Tibial nerve (tissue), 4 donors: Measurements from ENCODE around the gene ENDOV. TPM values are rescaled to one million over a fixed set of nuclear protein-coding genes. Genes with fewer than 3 reads are reported as not detected.
"Not testable (repeated sequence)": the region's sequence is repeated elsewhere in the genome, so short reads cannot be mapped to it uniquely, and the experiment has no call there.

Experiments
- DNase-seq, 2 donors: peaks; one replicate each; pipeline ENCODE4 v3.0.0-alpha.2; 2019; ENCODE audit warnings: low spot score in 2 of 2
- H3K27ac ChIP-seq, 4 donors: fragments of 200-600 bp; sonication (generic) in 3 of 4; one replicate each; pipeline ENCODE4 v1.5.1; 2017 to 2019; ENCODE audit warnings: mild to moderate bottlenecking in 1 of 4
- H3K27me3 ChIP-seq, 2 donors: fragments of 200-600 bp; sonication (generic) in 1 of 2; one replicate each; pipeline versions ENCODE4 v1.5.1 to v1.6.0; 2017 to 2019
- H3K36me3 ChIP-seq, 3 donors: fragments of 200-600 bp; sonication (generic); one replicate each; pipeline ENCODE4 v1.5.1; 2018 to 2019
- H3K4me1 ChIP-seq, 4 donors: fragments of 200-600 bp; sonication (generic) in 3 of 4; one replicate each; pipeline ENCODE4 v1.5.1; 2017 to 2019
- H3K4me3 ChIP-seq, 4 donors: fragments of 200-600 bp; sonication (generic) in 3 of 4; one replicate each; pipeline ENCODE4 v1.5.1; 2017 to 2019; ENCODE audit warnings: mild to moderate bottlenecking in 1 of 4, moderate library complexity in 1 of 4
- H3K9me3 ChIP-seq, 4 donors: fragments of 200-600 bp; sonication (generic) in 3 of 4; one replicate each; pipeline ENCODE4 v1.5.1; 2017 to 2019
- EP300 ChIP-seq, 2 donors: sonication (generic); formaldehyde crosslinking; IDR thresholded peaks; one replicate each; pipeline ENCODE4 v1.6.1; 2017; ENCODE audit warnings: antibody characterized with exemption in 2 of 2, mild to moderate bottlenecking in 1 of 2
- POLR2A ChIP-seq, 2 donors: fragments of 450-650 bp; IDR thresholded peaks; one replicate each; pipeline ENCODE4 v1.6.1; 2017; ENCODE audit warnings: antibody characterized with exemption in 2 of 2, mild to moderate bottlenecking in 2 of 2, moderate library complexity in 2 of 2
- WGBS, 2 donors: methylation state at CpG; one replicate each; pipeline ENCODE4 v1.1.5; 2018; 5-methylcytosine and 5-hydroxymethylcytosine counted together
- total RNA-seq, 4 donors: library from RNA; depleted of rRNA; stranded (reverse); fragments of >200 nt; gene quantifications; one replicate each; pipeline ENCODE4 v1.1.0, GENCODE V29; 2016
- TF ChIP-seq, protein P1 (sequence below), 5 experiments: fragments of 200-600 bp in 3 of 5; fragments of 450-650 bp in 2 of 5; sonication (generic) in 3 of 5; IDR thresholded peaks; one replicate each; pipeline ENCODE4 v1.5.1; 2016 to 2019; ENCODE audit warnings: antibody characterized with exemption in 5 of 5, mild to moderate bottlenecking in 3 of 5, moderate library complexity in 2 of 5

Gene ENDOV
- total RNA-seq, 4 donors from 2014 or later, result 9.8 to 30.3 (median 16.6) TPM

- Histone ChIP-seq H3K27ac (no peak overlapping the region), H3K4me3 (no peak overlapping the region), H3K9me3 (no peaks in the 10 kb centered on the region), H3K4me1 (peaks cover 0 to 34% (median 3%) of the 10 kb centered on the region in 4 donors), H3K36me3 (peaks cover 0 to 43% (median 0%) of the 10 kb centered on the region in 3 donors), H3K27me3 (no peaks in the 10 kb centered on the region)
- TF ChIP-seq POLR2A (IDR thresholded peaks at IDR 0.05) (no peak), EP300 (IDR thresholded peaks at IDR 0.05) (no peak)
- TF ChIP-seq, protein P1, sequence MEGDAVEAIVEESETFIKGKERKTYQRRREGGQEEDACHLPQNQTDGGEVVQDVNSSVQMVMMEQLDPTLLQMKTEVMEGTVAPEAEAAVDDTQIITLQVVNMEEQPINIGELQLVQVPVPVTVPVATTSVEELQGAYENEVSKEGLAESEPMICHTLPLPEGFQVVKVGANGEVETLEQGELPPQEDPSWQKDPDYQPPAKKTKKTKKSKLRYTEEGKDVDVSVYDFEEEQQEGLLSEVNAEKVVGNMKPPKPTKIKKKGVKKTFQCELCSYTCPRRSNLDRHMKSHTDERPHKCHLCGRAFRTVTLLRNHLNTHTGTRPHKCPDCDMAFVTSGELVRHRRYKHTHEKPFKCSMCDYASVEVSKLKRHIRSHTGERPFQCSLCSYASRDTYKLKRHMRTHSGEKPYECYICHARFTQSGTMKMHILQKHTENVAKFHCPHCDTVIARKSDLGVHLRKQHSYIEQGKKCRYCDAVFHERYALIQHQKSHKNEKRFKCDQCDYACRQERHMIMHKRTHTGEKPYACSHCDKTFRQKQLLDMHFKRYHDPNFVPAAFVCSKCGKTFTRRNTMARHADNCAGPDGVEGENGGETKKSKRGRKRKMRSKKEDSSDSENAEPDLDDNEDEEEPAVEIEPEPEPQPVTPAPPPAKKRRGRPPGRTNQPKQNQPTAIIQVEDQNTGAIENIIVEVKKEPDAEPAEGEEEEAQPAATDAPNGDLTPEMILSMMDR (IDR thresholded peaks at IDR 0.05), result no peak
- WGBS, 2 donors, result 58 to 69% methylated on average over 9 of the region's 9 CpGs
- no peak for DNase-seq
Observed at GRCh38 chr17:80396157-80397033, 18.6 kb upstream of the ENDOV start.

DNA sequence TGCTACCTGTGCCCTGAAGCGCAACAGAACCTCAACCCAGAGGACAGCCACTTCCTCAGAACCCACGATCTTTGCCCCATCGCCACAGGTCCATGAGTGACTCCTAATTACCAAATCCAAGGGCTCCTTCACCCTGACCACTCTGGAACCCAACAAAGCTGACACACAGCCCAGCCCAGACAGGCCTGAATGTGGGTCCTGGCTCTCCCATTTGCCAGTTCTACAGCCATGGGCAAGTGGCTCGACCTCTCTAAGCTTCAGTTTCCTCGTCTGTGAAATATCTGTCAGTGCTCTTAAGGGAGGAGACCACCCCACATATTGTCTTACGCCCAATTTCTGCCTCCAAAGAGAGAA, 18.0 kb upstream of the ENDOV start:
- 84 to 89% methylated on average over 6 of the region's 6 CpGs for WGBS, 2 donors
- H3K4me1 ChIP-seq, result peaks cover 0 to 34% (median 3%) of the 10 kb centered on the region in 4 donors
- H3K36me3 ChIP-seq, result peaks cover 0 to 37% (median 0%) of the 10 kb centered on the region in 3 donors
- no peaks in the 10 kb centered on the region for H3K9me3 ChIP-seq
- TF ChIP-seq EP300 (IDR thresholded peaks at IDR 0.05), result no peak
- TF ChIP-seq, protein P1 (IDR thresholded peaks at IDR 0.05), result no peak
- no peak for TF ChIP-seq POLR2A (IDR thresholded peaks at IDR 0.05)
- no peaks in the 10 kb centered on the region for H3K27me3 ChIP-seq
- no peak for DNase-seq
- no peak overlapping the region for H3K27ac ChIP-seq
- H3K4me3 ChIP-seq, result no peak overlapping the region

- WGBS, 2 donors, result 68 to 69% methylated on average over 10 of the region's 10 CpGs
- no peak for DNase-seq
- Histone ChIP-seq H3K27ac (no peak overlapping the region), H3K9me3 (no peaks in the 10 kb centered on the region), H3K4me3 (no peak overlapping the region), H3K36me3 (peaks cover 0 to 30% (median 0%) of the 10 kb centered on the region in 3 donors), H3K4me1 (peaks cover 0 to 34% (median 3%) of the 10 kb centered on the region in 4 donors), H3K27me3 (no peaks in the 10 kb centered on the region)
- no peak for TF ChIP-seq EP300 (IDR thresholded peaks at IDR 0.05)
- no peak for TF ChIP-seq POLR2A (IDR thresholded peaks at IDR 0.05)
- TF ChIP-seq, protein P1 (IDR thresholded peaks at IDR 0.05), result no peak
Observed at GRCh38 chr17:80397686-80398085, 17.3 kb upstream of the ENDOV start.

DNA sequence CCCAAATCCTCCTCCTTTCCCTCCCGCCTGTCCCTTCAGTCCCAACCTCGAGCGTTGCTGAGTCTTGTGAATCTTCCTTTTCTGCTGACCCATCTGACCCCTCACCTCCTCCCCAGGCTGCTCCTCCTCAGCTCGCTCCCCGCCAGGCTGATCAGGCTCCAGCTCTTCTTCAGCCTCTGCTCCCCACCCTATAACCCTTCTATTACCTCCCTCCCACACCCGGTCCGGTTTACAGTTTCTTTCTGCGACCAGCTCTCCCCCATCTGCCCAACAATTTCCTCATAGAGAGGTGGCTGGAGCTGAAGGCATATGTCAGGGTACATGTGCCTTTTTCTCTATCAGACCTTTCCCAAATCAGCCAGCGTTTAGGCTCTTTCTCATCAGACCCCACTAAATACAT, 13.9 kb upstream of the ENDOV start:
- not testable (repeated sequence) for H3K27ac ChIP-seq, DNase-seq
- 72 to 73% methylated on average over 9 of the region's 9 CpGs for WGBS, 2 donors

GRCh38 chr17:80402102-80402501, 12.9 kb upstream of the ENDOV start:
- not testable (repeated sequence) for DNase-seq, H3K27ac ChIP-seq, H3K4me1 ChIP-seq, H3K4me3 ChIP-seq, H3K27me3 ChIP-seq, H3K9me3 ChIP-seq, H3K36me3 ChIP-seq
- WGBS, 2 donors, result 91 to 92% methylated on average over 13 of the region's 13 CpGs

More for the DNA sequence above, 13.9 kb upstream of the ENDOV start:
- H3K36me3 ChIP-seq, H3K4me3 ChIP-seq, H3K9me3 ChIP-seq, H3K4me1 ChIP-seq, H3K27me3 ChIP-seq: not testable (repeated sequence)

DNA sequence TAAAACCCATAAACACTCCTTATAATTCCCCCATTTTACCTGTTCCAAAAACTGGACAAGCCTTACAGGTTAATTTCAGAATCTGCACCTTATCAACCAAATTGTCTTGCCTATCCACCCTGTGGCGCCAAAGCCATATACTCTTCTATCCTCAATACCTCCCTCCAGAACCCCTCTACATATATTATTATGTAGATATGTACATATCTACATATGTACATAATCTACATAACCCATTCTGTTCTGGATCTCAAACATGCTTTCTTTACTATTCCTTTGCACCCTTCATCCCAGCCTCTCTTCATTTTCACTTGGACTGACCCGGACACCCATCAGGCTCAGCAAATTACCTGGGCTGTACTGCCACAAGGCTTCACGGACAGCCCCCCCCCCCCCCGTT, 12.0 kb upstream of the ENDOV start:
- WGBS, 2 donors, result 89 to 93% methylated on average over 4 of the region's 4 CpGs
- TF ChIP-seq, protein P1 (IDR thresholded peaks at IDR 0.05), result no peak
- TF ChIP-seq EP300 (IDR thresholded peaks at IDR 0.05) (no peak), POLR2A (IDR thresholded peaks at IDR 0.05) (no peak)

More for the DNA sequence above, 12.0 kb upstream of the ENDOV start:
- H3K36me3 ChIP-seq, result no peaks in the 10 kb centered on the region
- no peak overlapping the region for H3K4me3 ChIP-seq
- no peaks in the 10 kb centered on the region for H3K9me3 ChIP-seq
- no peaks in the 10 kb centered on the region for H3K4me1 ChIP-seq
- H3K27me3 ChIP-seq, result no peaks in the 10 kb centered on the region
- no peak overlapping the region for H3K27ac ChIP-seq
- DNase-seq, result no peak
